HepG2 (cell line): ENCODE measurements around the gene TMEM135. TPM values are rescaled to one million over a fixed set of nuclear protein-coding genes. Genes with fewer than 3 reads are reported as not detected.
A peak's percentile ranks its signal among the peaks of the same experiment; 100 is the strongest.

Experiments used
- DMAP1 ChIP-seq: IDR thresholded peaks from 2 replicates; pipeline ENCODE4 v1.6.1; 2016
- FOSL2 ChIP-seq: sonication (generic); formaldehyde crosslinking; IDR thresholded peaks from 2 replicates; pipeline ENCODE4 v1.4.0; 2020; ENCODE audit warnings: missing genetic modification reagents
- NCOA1 ChIP-seq: sonication (generic); formaldehyde crosslinking; IDR thresholded peaks from 2 replicates; pipeline ENCODE4 v1.9.0; 2021; ENCODE audit warnings: missing genetic modification reagents
- PHB2 ChIP-seq: fragments of 450-650 bp; IDR thresholded peaks from 2 replicates; pipeline ENCODE4 v1.6.1; 2018; ENCODE audit not compliant: partially characterized antibody
- REXO4 ChIP-seq: sonication (generic); formaldehyde crosslinking; IDR thresholded peaks from 2 replicates; pipeline ENCODE4 v1.8.0; 2022; ENCODE audit warnings: missing genetic modification reagents, mild to moderate bottlenecking, borderline replicate concordance
- ZNF121 ChIP-seq: sonication (generic); formaldehyde crosslinking; IDR thresholded peaks from 2 replicates; pipeline ENCODE4 v1.5.0; 2020; ENCODE audit warnings: mild to moderate bottlenecking, missing genetic modification reagents
- ZNF317 ChIP-seq: sonication (generic); formaldehyde crosslinking; IDR thresholded peaks from 2 replicates; pipeline ENCODE4 v1.5.0; 2020; ENCODE audit warnings: mild to moderate bottlenecking, missing genetic modification reagents
- polyA plus RNA-seq, 8 experiments: library from polyadenylated mRNA; depleted of rRNA in 3 of 8; stranded (reverse) in 7 of 8; unstranded in 1 of 8; fragments of >200 nt; fragmentation: Illumina TruSeq in 4 of 8; extraction: Trizol in 4 of 8; gene quantifications; 2 replicates each; pipeline versions ENCODE4 v1.2.1 to v1.2.3, GENCODE V29; 2011 to 2016; ENCODE audit warnings: low read depth in 4 of 8, missing spikeins in 1 of 8, mixed read lengths in 1 of 8; ENCODE audit not compliant: insufficient read depth in 1 of 8
- total RNA-seq, 5 experiments: library from RNA; depleted of rRNA; stranded (reverse); fragments of >200 nt; fragmentation: Illumina TruSeq; extraction: Trizol; gene quantifications; 2 replicates each; pipeline ENCODE4 v1.2.3, GENCODE V29; 2016; ENCODE audit warnings: low read depth in 1 of 5
- TF ChIP-seq, protein P1 (sequence below): sonication (generic); formaldehyde crosslinking; IDR thresholded peaks from 2 replicates; pipeline ENCODE4 v1.9.0; 2021; ENCODE audit warnings: mild to moderate bottlenecking, missing genetic modification reagents
- TF ChIP-seq, protein P2 (sequence below): sonication (generic); formaldehyde crosslinking; IDR thresholded peaks from 2 replicates; pipeline ENCODE4 v1.5.0; 2020; ENCODE audit warnings: missing genetic modification reagents
- TF ChIP-seq, protein P3 (sequence below): sonication (generic); formaldehyde crosslinking; IDR thresholded peaks from 2 replicates; pipeline ENCODE4 v1.4.0; 2020; ENCODE audit warnings: missing genetic modification reagents
- TF ChIP-seq, protein P4 (sequence below): sonication (generic); formaldehyde crosslinking; IDR thresholded peaks from 2 replicates; pipeline ENCODE4 v1.4.0; 2020; ENCODE audit warnings: missing genetic modification reagents, borderline replicate concordance

The TMEM135 gene
- total and polyA plus RNA-seq, 2 of the 13 experiments (the other 11 are each of a cell fraction or from before 2014, with no cell fraction given), result 36.6 to 88.9 TPM

DNA sequence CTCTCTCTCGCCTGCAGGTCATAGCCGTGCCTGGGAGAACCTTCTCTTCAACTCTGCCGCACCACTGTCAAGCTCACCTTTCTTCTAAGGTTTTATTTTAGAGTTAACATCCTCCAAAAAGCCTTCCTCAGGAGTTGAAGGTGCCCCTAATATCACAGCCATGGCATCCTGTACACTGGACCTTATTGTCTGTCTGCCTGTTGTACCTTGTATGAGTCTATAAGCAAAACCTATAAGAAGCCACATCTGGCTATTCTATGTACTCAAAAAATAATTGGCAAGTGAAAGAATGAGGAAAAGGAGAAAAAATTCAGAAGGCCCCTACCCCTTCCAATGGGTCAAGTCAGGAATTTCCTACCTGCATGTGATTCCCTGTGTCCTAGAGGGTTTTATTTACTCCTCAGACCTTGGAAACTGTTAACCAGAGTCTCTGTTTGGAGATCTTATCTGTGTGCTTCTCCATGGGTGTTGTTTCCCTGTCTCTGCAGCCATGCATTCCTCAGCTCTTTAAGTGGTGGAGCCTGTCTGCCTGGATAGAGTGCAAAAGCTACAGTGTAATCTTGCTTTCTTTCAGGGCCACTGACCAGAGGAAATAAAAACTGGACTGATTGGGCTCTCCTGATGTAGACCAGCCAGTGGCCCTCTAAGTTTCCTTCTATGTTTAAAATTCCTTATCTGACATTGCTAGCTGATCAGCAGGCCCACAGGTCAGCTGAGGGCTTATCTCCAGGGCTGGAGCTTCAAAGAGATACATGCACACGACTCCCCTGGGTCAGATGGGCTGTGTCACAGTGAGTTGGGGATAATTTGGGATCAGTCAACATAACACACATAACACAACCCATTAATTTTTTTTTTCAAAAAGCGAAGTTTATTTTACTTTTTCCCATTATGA is 37.6 kb upstream of the TMEM135 start (continued):
- TF ChIP-seq, protein P1, sequence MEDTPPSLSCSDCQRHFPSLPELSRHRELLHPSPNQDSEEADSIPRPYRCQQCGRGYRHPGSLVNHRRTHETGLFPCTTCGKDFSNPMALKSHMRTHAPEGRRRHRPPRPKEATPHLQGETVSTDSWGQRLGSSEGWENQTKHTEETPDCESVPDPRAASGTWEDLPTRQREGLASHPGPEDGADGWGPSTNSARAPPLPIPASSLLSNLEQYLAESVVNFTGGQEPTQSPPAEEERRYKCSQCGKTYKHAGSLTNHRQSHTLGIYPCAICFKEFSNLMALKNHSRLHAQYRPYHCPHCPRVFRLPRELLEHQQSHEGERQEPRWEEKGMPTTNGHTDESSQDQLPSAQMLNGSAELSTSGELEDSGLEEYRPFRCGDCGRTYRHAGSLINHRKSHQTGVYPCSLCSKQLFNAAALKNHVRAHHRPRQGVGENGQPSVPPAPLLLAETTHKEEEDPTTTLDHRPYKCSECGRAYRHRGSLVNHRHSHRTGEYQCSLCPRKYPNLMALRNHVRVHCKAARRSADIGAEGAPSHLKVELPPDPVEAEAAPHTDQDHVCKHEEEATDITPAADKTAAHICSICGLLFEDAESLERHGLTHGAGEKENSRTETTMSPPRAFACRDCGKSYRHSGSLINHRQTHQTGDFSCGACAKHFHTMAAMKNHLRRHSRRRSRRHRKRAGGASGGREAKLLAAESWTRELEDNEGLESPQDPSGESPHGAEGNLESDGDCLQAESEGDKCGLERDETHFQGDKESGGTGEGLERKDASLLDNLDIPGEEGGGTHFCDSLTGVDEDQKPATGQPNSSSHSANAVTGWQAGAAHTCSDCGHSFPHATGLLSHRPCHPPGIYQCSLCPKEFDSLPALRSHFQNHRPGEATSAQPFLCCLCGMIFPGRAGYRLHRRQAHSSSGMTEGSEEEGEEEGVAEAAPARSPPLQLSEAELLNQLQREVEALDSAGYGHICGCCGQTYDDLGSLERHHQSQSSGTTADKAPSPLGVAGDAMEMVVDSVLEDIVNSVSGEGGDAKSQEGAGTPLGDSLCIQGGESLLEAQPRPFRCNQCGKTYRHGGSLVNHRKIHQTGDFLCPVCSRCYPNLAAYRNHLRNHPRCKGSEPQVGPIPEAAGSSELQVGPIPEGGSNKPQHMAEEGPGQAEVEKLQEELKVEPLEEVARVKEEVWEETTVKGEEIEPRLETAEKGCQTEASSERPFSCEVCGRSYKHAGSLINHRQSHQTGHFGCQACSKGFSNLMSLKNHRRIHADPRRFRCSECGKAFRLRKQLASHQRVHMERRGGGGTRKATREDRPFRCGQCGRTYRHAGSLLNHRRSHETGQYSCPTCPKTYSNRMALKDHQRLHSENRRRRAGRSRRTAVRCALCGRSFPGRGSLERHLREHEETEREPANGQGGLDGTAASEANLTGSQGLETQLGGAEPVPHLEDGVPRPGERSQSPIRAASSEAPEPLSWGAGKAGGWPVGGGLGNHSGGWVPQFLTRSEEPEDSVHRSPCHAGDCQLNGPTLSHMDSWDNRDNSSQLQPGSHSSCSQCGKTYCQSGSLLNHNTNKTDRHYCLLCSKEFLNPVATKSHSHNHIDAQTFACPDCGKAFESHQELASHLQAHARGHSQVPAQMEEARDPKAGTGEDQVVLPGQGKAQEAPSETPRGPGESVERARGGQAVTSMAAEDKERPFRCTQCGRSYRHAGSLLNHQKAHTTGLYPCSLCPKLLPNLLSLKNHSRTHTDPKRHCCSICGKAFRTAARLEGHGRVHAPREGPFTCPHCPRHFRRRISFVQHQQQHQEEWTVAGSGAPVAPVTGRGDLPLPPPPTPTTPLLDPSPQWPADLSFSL (CRISPR knock-in tag), result no peak
- TF ChIP-seq DMAP1 (CRISPR knock-in tag) (peak; percentile 47), ZNF121 (0 out of 2 replicates have a peak, but pooled peaks have one; percentile 21), NCOA1 (no peak), FOSL2 (CRISPR knock-in tag) (peak; percentile 64), REXO4 (CRISPR knock-in tag) (no peak), ZNF317 (CRISPR knock-in tag) (no peak), PHB2 (no peak)
- TF ChIP-seq, protein P2, sequence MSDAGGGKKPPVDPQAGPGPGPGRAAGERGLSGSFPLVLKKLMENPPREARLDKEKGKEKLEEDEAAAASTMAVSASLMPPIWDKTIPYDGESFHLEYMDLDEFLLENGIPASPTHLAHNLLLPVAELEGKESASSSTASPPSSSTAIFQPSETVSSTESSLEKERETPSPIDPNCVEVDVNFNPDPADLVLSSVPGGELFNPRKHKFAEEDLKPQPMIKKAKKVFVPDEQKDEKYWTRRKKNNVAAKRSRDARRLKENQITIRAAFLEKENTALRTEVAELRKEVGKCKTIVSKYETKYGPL (CRISPR knock-in tag), result no peak
- TF ChIP-seq, protein P3, sequence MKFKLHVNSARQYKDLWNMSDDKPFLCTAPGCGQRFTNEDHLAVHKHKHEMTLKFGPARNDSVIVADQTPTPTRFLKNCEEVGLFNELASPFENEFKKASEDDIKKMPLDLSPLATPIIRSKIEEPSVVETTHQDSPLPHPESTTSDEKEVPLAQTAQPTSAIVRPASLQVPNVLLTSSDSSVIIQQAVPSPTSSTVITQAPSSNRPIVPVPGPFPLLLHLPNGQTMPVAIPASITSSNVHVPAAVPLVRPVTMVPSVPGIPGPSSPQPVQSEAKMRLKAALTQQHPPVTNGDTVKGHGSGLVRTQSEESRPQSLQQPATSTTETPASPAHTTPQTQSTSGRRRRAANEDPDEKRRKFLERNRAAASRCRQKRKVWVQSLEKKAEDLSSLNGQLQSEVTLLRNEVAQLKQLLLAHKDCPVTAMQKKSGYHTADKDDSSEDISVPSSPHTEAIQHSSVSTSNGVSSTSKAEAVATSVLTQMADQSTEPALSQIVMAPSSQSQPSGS (CRISPR knock-in tag), result peak; percentile 75
- TF ChIP-seq, protein P4, sequence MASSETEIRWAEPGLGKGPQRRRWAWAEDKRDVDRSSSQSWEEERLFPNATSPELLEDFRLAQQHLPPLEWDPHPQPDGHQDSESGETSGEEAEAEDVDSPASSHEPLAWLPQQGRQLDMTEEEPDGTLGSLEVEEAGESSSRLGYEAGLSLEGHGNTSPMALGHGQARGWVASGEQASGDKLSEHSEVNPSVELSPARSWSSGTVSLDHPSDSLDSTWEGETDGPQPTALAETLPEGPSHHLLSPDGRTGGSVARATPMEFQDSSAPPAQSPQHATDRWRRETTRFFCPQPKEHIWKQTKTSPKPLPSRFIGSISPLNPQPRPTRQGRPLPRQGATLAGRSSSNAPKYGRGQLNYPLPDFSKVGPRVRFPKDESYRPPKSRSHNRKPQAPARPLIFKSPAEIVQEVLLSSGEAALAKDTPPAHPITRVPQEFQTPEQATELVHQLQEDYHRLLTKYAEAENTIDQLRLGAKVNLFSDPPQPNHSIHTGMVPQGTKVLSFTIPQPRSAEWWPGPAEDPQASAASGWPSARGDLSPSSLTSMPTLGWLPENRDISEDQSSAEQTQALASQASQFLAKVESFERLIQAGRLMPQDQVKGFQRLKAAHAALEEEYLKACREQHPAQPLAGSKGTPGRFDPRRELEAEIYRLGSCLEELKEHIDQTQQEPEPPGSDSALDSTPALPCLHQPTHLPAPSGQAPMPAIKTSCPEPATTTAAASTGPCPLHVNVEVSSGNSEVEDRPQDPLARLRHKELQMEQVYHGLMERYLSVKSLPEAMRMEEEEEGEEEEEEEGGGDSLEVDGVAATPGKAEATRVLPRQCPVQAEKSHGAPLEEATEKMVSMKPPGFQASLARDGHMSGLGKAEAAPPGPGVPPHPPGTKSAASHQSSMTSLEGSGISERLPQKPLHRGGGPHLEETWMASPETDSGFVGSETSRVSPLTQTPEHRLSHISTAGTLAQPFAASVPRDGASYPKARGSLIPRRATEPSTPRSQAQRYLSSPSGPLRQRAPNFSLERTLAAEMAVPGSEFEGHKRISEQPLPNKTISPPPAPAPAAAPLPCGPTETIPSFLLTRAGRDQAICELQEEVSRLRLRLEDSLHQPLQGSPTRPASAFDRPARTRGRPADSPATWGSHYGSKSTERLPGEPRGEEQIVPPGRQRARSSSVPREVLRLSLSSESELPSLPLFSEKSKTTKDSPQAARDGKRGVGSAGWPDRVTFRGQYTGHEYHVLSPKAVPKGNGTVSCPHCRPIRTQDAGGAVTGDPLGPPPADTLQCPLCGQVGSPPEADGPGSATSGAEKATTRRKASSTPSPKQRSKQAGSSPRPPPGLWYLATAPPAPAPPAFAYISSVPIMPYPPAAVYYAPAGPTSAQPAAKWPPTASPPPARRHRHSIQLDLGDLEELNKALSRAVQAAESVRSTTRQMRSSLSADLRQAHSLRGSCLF (CRISPR knock-in tag), result no peak
